Breast epithelium (tissue), 3 donors: ENCODE data around the gene CSH1.

Experiments
- POLR2AphosphoS5 ChIP-seq, 3 donors: sonication (generic); formaldehyde crosslinking; IDR thresholded peaks; one replicate each; pipeline ENCODE4 v1.6.1; 2017; ENCODE audit warnings: antibody characterized with exemption in 3 of 3
- TF ChIP-seq, protein P1 (sequence below), 3 donors: fragments of 450-650 bp; IDR thresholded peaks; one replicate each; pipeline ENCODE4 v1.5.1; 2016 to 2017; ENCODE audit warnings: antibody characterized with exemption in 3 of 3, mild to moderate bottlenecking in 3 of 3, moderate library complexity in 3 of 3

DNA sequence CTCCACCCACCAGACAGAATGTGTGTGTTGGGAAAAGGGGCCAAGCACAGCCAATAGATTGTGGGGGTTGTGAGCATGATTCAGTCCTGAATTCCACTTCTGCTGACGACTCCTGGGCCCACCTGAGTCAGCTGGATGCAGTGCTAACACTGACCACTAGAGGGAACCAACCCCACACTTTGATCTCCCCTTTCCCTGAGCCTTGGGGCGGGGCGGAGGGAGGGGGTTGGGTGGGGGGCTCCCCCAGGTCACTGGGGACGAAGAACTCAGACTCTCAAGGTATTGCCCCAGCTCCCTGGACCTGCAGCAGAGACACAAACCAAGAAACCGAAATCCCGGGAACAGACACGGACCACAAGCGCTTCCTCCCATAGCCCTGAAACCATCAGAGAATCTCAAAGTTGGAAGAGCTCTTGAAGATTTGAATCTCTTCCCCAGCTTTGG, 15.3 kb upstream of the CSH1 start:
- no peak for TF ChIP-seq POLR2AphosphoS5 (IDR thresholded peaks at IDR 0.05)
- TF ChIP-seq, protein P1, sequence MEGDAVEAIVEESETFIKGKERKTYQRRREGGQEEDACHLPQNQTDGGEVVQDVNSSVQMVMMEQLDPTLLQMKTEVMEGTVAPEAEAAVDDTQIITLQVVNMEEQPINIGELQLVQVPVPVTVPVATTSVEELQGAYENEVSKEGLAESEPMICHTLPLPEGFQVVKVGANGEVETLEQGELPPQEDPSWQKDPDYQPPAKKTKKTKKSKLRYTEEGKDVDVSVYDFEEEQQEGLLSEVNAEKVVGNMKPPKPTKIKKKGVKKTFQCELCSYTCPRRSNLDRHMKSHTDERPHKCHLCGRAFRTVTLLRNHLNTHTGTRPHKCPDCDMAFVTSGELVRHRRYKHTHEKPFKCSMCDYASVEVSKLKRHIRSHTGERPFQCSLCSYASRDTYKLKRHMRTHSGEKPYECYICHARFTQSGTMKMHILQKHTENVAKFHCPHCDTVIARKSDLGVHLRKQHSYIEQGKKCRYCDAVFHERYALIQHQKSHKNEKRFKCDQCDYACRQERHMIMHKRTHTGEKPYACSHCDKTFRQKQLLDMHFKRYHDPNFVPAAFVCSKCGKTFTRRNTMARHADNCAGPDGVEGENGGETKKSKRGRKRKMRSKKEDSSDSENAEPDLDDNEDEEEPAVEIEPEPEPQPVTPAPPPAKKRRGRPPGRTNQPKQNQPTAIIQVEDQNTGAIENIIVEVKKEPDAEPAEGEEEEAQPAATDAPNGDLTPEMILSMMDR (IDR thresholded peaks at IDR 0.05): peak; percentile 35 to 63 (median 38)
